AML-193 (cell line): ENCODE data around the gene TCTA.
"Not testable (repeated sequence)": the region's sequence is repeated elsewhere in the genome, so short reads cannot be mapped to it uniquely, and the experiment has no call there.

ENCODE experiments used
- DNase-seq, 2 experiments: peaks; one replicate each; lab custom pipeline; 2025; lab: John Stamatoyannopoulos, UW

The TCTA gene, protein sequence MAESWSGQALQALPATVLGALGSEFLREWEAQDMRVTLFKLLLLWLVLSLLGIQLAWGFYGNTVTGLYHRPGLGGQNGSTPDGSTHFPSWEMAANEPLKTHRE

DNA sequence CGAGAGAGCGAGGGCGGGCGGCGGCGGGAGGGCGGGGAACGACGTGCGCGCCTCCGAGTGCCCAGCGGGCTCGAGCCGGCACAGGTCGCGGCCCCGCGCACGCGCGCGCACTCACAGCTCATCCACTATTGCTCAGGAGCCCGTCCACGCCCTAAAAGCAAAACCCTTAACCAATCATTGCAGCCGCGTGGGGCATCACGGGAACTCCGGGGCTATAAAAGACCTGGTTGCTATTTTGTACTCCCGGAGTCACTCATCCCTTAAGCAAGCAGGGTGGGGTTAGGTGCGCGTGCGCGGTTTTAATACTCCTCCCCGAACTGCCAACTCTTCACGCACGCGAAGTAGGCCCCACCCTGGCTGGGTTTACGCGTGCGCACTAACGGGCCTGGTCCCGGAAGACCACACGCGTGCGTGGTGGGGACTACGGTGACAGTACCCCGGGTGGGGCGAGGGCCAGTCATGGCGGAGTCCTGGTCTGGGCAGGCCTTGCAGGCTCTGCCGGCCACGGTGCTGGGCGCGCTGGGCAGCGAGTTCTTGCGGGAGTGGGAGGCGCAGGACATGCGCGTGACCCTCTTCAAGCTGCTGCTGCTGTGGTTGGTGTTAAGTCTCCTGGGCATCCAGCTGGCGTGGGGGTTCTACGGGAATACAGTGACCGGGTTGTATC, at the start of gene TCTA, which contains the start of gene RHOA:
Gene TCTA, plus strand, starts transcription at position 456 of the 664 bp plus-strand sequence. Its CDS starts 4 bp downstream, at position 460.
Gene RHOA, minus strand, starts transcription at position 9 of the 664 bp plus-strand sequence. CDS start 36,387 bp downstream, outside the sequence.
- peak; percentile 100 for DNase-seq

DNA sequence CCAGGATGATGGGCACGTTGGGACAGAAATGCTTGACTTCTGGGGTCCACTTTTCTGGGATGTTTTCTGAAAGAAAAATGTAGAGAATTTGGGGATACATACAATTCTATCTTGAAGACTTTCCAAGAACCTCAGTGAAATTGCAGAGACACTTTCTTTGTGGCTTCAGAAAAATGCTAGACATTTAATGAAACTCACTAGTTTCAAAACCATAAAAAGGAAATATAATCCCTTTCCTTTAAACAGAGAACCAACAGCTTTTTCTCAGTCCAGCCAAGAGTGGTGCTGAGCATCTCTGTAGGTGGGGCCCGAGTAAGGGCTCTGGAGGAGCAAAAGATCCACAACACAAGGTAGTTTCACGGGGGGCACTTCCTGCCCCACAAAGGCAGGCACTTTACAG, 49.7 kb upstream of the TCTA start:
- no peak for DNase-seq

DNA sequence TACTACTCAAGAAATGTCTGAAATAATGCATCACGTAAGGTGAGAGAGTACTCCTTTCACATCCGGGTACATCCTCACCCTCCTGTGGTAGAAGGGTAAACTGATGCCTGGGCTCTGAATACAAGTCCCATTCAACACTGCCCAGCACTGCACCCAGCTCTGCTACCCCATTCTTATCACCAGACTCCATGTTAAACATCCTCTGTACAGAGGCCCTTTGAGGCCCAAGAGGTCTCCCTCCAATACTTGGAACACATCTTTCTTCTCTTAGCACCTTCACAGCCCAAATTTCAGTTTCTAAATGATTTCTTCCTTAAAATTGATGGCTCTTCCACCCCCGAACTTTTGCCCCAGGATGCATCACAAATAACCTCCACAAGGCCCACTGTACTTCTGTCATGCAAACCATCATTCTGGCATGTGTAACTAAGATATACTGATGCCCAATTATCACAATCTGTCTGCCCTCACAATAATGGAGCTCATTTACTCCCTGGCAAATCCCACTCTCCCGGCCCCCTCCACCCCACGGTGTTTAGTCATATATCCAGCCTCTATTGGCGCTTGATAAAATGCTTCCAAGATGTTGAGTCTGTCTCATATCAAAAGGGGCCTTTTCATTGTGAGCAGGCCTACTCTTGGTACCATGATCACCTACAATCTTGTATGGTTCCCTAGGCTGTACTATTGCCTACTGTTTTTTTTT, 41.5 kb upstream of the TCTA start:
- no peak for DNase-seq

DNA sequence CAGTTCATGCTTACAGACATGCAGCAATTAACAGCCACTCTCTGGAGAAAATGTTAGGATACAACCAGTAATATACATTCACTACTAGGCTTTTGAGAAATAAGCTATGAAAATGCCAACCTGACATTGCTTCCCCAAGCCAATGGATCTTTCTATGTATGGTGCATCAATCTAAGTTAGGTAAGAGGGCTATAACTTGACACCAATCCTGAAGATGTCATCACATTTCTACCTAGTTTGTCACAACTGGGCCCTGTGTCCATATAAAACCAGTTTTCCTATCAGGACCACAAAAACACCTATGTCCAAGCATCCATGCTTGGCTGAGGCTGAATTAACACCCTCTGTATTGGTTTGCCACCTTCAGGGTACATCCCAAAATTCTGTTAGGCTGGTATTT, 40.3 kb upstream of the TCTA start:
- no peak for DNase-seq

DNA sequence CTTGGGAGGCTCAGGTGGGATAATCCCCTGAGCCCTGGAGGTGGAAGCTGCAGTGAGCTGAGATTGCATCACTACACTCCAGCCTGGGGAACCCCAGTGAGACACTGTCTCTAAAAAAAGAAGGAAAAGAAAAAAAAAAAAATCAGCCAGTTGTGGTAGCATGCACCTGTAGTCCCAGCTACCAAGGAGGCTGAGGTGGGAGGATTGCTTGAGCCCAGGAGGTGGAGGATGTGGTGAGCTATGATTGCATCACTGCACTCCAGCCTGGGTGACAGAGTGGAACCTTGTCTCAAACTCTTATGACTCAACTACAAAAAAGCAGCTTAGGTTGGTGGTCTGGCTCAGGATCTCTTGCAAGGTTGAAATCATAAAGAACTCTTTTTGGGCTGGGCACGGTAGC, 34.7 kb upstream of the TCTA start:
- peak; percentile 35 to 66 for DNase-seq

DNA sequence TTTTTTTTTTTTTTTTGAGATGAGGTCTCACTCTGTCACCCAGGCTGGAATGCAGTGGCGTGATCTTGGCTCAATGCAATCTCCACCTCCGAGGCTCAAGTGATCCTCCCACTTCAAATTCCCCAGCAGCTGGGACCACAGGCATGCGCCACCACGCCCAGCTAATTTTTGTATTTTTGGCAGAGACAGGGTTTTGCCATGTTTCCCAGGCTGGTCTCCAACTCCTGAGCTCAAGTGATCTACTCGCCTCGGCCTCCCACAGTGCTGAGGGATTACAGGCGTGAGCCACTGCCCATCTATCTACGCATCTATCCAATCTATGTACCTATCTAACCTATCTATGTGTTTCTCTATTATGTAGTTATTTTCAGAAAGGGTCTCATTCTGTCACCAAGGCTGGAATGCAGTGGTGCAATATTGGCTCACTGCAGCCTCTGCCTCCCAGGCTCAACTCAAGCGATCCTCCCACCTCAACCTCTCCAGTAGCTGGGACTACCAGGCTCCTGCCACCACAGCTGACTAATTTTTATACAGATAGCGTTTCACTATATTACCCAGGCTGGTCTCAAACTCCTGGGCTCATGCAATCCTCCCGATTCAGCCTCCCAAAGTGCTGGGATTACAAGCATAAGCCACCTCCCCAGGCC, 33.9 kb upstream of the TCTA start:
- DNase-seq, result no peak

DNA sequence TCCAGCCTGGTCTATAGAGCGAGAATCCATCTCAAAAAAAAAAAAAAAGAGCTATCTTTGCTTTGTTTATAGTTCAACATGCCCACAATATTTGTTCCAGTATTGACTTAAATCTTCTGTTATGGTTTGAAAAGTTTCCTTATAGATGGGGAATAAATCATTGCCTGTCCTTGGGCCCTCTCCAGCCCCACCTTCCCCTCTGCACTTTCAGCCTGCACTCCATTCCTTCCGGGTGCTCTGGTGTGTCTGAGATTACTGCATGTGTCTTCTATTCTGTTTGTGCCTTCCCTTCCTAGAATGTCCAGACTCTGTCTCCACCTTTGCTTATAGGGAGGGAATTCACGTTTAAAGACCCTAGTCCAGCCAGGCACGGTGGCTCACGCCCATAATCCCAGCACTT, 28.8 kb upstream of the TCTA start:
- DNase-seq, result no peak

DNA sequence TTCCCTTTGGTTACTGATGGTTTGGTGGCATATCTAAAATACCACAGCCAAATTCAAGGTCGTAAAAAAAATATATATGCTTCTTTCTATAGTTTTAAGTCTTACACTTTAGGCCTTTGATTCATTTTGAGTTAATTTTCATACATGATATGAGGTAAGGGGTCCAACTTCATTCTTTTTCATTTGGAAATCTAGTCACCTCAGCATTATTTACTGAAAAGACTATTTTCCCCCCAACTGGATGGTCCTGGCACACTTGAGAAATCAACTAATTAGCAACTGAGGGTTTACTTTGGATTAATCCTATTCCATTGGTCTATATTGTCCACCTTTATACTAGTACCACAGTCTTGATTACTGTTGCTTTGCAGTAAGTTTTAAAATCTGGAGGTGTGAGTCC, 26.6 kb upstream of the TCTA start:
- DNase-seq, result no peak

DNA sequence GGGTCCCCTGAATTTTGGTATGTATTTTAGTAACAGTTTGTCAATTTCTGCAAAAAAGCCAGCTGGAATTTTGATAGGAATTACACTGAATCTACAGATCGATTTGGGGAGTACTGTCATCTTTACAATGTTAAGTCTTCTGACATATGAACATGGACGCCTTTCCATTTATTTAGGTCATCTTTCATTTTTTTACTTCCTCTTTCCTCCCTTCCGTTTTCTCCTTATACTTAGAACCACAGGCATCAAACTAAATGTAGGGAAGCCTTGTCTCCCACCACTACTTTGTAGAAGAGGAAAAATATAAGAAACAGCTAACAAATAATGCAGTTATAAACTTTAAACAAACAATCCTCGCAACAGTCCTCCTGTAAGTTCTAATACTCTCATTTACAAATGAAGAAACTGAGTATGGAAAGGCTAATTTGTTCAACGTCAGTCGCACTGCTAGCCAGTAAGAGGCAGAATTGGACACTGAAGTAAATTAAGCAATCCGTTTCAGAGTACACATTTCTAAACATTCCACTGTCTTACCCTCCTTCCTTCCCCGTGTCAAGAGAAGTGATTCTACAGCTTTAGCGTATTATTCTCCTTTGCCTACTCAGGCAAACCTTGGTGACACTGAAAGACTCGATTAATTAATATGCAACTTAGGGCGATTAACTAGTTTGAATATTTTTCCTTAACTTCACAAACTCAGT, 26.0 kb upstream of the TCTA start:
- peak; percentile 66 to 72 for DNase-seq

DNA sequence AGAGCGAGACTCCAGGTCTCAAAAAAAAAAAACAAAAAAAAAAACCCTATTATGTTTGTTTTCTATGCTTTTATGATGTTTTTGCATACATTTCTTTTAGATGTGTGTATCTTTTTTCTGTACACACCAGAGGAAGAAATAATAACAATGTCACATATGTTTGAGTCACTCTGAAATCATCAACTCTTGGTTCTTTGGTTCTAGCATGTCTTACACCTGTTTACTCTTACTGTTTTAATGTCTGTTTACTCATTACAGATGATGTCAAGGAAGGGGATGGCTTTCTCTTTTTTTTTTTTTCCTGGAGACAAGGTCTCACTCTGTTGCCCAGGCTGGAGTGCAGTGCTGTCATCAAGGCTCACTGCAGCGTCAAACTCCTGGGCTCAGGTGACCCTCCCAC, 24.5 kb upstream of the TCTA start:
- DNase-seq, result no peak

DNA sequence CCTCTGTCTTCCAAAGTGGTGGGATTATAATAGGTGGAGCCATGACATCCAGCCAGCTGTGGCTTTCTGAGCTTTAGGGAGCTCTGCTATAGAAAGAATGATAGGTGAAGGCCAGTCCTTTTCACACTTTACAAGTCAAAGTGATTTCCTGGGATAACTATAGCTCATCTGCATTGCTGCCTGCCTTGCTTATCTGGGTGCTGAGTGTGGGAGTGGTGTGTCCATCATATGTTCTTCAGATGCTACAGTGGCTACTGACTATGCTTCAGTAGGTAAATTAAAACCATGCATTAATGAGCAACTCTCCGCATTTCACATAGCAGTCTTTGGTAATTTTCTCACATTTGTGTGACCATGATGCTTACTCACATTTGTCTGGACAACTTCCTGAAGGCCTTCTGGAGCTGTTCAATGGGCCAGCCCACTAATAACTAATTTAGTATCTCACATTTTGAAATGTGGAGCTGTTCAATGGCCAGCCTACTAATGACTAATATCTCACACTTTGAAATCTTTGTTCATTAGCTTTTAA, 23.9 kb upstream of the TCTA start:
- DNase-seq, result no peak

DNA sequence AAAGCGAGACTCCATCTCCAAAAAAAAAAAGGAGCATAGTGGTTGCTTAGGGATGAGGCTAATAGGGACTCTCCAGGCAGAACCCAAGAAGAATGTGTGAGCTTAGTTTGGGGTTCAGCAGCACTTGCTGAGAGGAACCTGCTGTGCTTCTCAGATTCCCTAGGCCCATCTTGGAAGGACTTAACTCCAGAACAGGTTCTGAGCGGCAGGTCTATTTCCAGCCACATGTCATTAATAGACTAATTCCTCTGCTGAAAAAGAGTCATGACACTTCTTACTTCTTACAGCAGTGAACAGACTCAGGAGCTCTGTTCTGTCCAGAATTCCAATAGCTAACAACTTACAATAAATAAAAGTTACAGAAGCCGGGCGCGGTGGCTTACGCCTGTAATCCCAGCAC, 22.9 kb upstream of the TCTA start:
- no peak for DNase-seq

DNA sequence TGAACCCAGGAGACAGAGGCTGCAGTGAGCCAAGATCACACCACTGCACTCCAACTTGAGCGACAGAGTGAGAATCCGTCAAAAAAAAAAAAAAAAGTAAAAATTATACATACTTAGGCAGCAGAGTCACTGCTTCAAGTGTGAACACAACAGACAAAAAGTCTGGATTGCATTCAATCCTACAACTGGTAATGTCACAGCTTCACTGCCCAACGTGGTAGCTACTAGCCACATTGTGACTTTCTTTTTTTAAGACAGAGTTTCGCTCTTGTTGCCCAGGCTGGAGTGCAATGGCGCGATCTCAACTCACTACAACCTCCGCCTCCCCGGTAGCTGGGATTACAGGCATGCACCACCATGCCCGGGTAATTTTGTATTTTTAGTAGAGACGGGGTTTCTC, 20.9 kb upstream of the TCTA start:
- DNase-seq, result not testable (repeated sequence)

DNA sequence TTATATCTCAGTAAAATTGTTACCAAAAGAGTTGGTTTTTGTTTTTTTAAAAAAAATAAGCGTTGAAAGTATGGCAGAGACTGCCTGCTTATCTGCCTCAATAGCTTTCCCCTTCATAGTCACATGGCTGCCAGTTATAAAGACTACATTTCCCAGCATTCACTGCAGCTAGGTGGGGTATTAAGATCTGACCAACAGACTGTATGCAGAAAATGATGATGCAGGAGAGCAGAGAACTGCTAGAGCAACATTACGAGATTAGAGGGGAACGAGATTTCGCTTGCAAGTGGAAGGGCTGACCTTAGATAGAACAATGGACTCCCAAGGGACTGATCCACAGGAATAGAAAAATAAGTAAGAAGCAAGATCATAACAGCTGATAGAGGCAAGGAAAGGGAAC, 14.8 kb upstream of the TCTA start:
- peak in 1 of 2 experiments; percentile 11 for DNase-seq

DNA sequence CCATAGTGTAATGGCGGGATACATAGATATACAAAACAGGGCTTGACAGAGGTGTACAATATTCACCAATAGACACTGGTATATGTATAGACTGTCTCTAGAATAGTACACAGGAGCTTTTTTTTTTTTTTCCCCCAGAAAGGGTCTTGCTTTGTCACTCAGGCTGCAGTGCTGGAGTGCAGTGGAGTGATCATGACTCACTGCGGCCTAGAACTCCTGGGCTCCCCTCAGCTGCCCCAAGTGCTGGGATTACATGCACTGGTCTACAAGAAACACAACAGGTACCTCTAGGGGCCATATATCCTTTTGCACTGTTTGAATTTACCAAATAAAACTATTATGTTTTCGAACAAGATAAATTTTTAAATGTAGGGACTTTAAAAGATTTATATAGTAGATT, 12.8 kb upstream of the TCTA start:
- no peak for DNase-seq

DNA sequence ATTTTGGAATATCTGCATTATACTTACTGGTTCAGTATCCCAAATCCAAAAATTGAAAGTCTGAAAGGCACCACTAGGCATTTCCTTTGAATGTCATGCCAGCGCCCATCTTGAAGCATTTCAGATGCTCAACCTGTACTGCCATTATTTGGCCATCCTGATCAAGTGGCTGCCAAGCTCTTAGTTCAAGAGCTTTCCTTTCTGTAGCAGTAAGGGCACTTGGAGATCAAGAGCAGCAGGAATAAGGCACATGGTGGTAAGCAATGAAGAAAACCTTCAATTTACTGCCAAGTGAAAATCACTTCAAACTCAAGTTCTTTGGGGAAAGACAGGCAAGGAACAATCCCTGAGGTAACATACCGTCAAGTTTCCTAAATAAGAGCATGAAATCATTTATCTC, 10.5 kb upstream of the TCTA start:
- DNase-seq, result no peak

DNA sequence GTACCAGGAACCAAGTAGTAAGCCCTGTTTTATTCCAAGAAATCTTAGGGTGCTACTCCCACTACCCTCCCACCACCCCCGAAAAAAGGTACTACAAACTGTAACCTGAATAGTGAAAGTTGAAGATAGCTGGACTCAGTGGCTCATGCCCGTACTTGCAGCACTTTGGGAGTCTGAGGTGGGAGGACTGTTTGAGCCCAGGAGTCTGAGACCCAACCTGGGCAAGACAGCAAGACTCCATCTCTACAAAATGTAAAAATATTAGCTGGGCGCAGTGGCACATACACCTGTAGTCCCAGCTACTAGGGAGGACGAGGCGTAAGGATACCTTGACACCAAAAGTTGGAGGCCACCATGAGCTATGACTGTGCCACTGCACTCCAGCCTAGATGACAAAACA, 8.3 kb upstream of the TCTA start:
- DNase-seq, result no peak

DNA sequence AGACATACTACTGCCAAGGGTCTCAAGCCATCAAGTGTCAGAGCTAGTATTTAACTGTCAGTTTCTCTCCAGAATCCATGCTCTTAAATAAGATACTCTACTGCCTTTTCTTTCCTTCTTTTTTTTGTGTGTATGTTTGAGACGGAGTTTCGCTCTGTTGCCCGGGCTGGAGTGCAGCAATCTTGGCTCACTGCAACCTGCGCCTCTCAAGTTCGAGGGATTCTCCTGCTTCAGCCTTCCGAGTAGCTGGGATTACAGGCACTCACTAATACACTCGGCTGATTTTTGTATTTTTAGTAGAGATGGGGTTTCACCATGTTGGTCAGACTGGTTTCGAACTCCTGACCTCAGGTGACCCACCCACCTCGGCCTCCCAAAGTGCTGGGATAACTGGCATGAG, 6.7 kb upstream of the TCTA start:
- DNase-seq, result not testable (repeated sequence)

DNA sequence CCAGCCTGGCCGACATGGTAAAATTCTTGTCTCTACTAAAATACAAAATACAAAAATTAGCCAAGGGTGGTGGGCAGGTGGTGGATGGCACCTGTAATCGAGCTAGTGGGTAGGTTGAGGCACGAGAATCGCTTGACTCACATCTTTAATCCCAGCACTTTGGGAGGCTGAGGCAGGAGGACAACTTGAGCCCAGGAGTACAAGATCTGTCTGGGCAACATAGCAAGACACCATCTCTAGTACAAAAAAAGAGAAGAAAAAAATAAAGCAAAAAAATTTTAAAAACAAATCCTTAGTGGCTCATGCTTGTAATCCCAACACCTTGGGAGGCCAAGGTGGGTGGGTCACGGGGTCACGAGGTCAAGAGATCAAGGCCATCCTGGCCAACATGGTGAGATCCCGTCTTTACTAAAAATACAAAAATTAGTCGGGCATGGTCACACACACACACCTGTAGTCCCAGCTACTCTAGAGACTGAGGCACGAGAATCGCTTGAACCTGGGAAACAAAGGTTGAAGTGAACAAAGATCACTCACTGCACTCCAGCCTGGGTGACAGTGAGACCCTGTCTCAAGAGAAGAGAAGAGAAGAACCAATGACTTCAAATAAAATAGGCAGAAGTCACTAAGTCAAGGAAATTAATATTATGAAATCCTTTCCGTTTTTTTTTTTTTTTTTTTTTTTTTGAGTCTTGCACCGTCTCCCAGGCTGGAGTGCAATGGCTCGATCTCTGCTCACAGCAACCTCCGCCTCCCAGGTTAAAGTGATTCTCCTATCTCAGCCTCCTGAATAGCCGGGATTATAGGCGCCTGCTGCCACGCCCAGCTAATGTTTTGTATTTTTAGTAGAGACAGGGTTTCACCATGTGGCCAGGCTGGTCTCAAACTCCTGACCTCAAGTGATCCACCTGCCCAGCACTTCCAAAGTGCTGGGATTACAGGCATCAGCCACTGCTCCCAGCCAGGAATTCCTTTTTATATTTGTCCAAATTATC, 5.4 kb upstream of the TCTA start:
- DNase-seq, result peak; percentile 46 to 62

DNA sequence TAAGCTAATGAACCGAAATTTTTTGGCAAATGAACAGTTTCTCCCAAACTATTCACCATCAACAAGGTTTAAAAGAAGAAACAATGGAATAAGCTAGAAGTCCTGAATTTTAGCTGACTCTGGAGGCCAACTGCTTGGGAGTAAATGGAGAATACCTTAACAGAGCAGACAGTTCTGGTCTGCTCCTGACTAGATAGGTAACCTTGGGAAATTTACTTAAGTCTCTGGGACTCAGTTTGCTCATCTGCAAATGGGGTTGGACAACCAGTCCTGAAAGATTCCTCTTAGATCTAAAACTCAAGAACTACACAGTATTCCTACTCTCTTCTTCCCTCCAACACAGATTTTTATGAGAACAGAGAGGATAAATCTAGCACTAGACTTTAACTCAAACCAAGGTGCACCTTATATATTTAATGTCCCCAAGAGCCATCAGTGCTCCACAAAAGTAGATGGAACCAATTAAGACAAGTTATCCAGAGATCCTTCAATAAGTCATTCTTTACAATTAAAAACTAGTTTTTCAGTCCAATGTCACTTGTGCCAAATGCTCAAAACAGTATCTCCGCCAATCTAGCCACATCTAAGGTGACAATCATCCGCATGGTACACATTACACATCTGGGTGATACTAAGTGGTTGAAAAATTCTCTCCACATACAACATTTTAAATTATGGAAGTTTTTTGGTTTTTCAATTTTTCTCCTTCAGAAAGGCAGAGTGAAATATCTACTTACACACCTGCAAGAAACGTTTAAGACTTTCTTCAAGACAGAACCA, 2.0 kb upstream of the TCTA start:
- no peak for DNase-seq
